GM12865 (cell line): Measurements from ENCODE around the gene NCOR1.

Source experiments
- DNase-seq: peaks from one replicate; pipeline ENCODE4 v3.0.0; 2010; ENCODE audit warnings: low read depth
- H3K4me3 ChIP-seq: 2 replicates; pipeline ENCODE4 v1.5.1; 2011; ENCODE audit warnings: mild to moderate bottlenecking, low read depth, low read length, control low read depth
- CTCF ChIP-seq: IDR thresholded peaks from 2 replicates; pipeline ENCODE4 v1.5.1; 2011; ENCODE audit warnings: low read length, control low read depth, low read depth, inconsistent platforms; ENCODE audit not compliant: insufficient read depth; ENCODE audit errors: missing control alignments

The NCOR1 gene

GRCh38 chr17:16254773-16255400 is 39.6 kb upstream of the NCOR1 start:
- no peak for DNase-seq
- no peak overlapping the region for H3K4me3 ChIP-seq
- TF ChIP-seq CTCF, result no peak

GRCh38 chr17:16251556-16251955 is 36.2 kb upstream of the NCOR1 start:
- no peak overlapping the region for H3K4me3 ChIP-seq
- no peak for DNase-seq
- no peak for TF ChIP-seq CTCF

- TF ChIP-seq CTCF, result no peak
- DNase-seq, result no peak
- H3K4me3 ChIP-seq, result no peak overlapping the region
These were observed 35.7 kb upstream of the NCOR1 start for GRCh38 chr17:16251043-16251442.

- no peak for TF ChIP-seq CTCF
- no peak overlapping the region for H3K4me3 ChIP-seq
- no peak for DNase-seq
These were observed 35.3 kb upstream of the NCOR1 start for GRCh38 chr17:16250635-16251034.

GRCh38 chr17:16247586-16247984 is 32.3 kb upstream of the NCOR1 start:
- no peak for DNase-seq
- TF ChIP-seq CTCF, result no peak
- H3K4me3 ChIP-seq, result no peak overlapping the region

- DNase-seq, result peak; percentile 5
- TF ChIP-seq CTCF, result no peak
- no peak overlapping the region for H3K4me3 ChIP-seq
These were observed 28.6 kb upstream of the NCOR1 start for GRCh38 chr17:16243801-16244567.
